Fibroblast of skin of abdomen (primary cell): ENCODE data around the gene EHBP1.
"Not testable (repeated sequence)": the region's sequence is repeated elsewhere in the genome, so short reads cannot be mapped to it uniquely, and the experiment has no call there.

Experiments
- DNase-seq: peaks from one replicate; pipeline ENCODE4 v3.0.0-alpha.2; 2013

The EHBP1 gene

GRCh38 chr2:63053889-63054602 lies 348.5 kb downstream of the EHBP1 start:
- DNase-seq: no peak

- DNase-seq: no peak
These were observed 349.3 kb downstream of the EHBP1 start for GRCh38 chr2:63054841-63055225.

GRCh38 chr2:63055226-63056106 lies 350.0 kb downstream of the EHBP1 start:
- no peak for DNase-seq

GRCh38 chr2:63056107-63057050 lies 350.9 kb downstream of the EHBP1 start:
- no peak for DNase-seq

GRCh38 chr2:63057249-63058143 lies 352.0 kb downstream of the EHBP1 start:
- DNase-seq: no peak

- DNase-seq: peak; percentile 23
These were observed 352.8 kb downstream of the EHBP1 start for GRCh38 chr2:63058144-63058920.

GRCh38 chr2:63058921-63059792 lies 353.6 kb downstream of the EHBP1 start:
- DNase-seq: no peak

- no peak for DNase-seq
These were observed 354.4 kb downstream of the EHBP1 start for GRCh38 chr2:63059793-63060471.

GRCh38 chr2:63060472-63060991 lies 355.0 kb downstream of the EHBP1 start:
- DNase-seq: no peak

GRCh38 chr2:63064197-63064596 lies 358.7 kb downstream of the EHBP1 start:
- no peak for DNase-seq

- no peak for DNase-seq
These were observed 359.1 kb downstream of the EHBP1 start for GRCh38 chr2:63064661-63065060.

GRCh38 chr2:63066265-63066664 lies 360.8 kb downstream of the EHBP1 start:
- DNase-seq: no peak

- no peak for DNase-seq
These were observed 361.3 kb downstream of the EHBP1 start for GRCh38 chr2:63066838-63067237.

GRCh38 chr2:63071664-63072063 lies 366.2 kb downstream of the EHBP1 start:
- no peak for DNase-seq

- no peak for DNase-seq
These were observed 368.5 kb downstream of the EHBP1 start for GRCh38 chr2:63073994-63074393.

- DNase-seq: not testable (repeated sequence)
These were observed 368.9 kb downstream of the EHBP1 start for GRCh38 chr2:63074399-63074798.

GRCh38 chr2:63078852-63079606 lies 373.5 kb downstream of the EHBP1 start:
- no peak for DNase-seq

GRCh38 chr2:63081404-63081803 lies 375.9 kb downstream of the EHBP1 start:
- no peak for DNase-seq
